ENCODE data around the gene NEK7.

Gene NEK7

GRCh38 chr1:198352975-198353695, 196.3 kb downstream of the NEK7 start:
- no peak for DNase-seq (ENCODE audit: low read depth in 3 of 3)

- DNase-seq (ENCODE audit: low read depth in 3 of 3): no peak
These were observed 201.1 kb downstream of the NEK7 start for GRCh38 chr1:198357937-198358336.

GRCh38 chr1:198359024-198359653, 202.3 kb downstream of the NEK7 start:
- no peak for DNase-seq (ENCODE audit: low read depth in 3 of 3)

GRCh38 chr1:198360208-198360729, 203.5 kb downstream of the NEK7 start:
- DNase-seq (ENCODE audit: low read depth in 3 of 3): no peak

GRCh38 chr1:198361237-198361767, 204.5 kb downstream of the NEK7 start:
- DNase-seq (ENCODE audit: low read depth in 3 of 3): no peak

GRCh38 chr1:198363625-198364151, 206.9 kb downstream of the NEK7 start:
- no peak for DNase-seq (ENCODE audit: low read depth in 3 of 3)

GRCh38 chr1:198364471-198364870, 207.7 kb downstream of the NEK7 start:
- no peak for DNase-seq (ENCODE audit: low read depth in 3 of 3)

GRCh38 chr1:198367296-198367695, 210.5 kb downstream of the NEK7 start:
- DNase-seq (ENCODE audit: low read depth in 3 of 3): no peak

- DNase-seq (ENCODE audit: low read depth in 3 of 3): no peak
These were observed 214.2 kb downstream of the NEK7 start for GRCh38 chr1:198370996-198371395.
